Testis (tissue), 2 donors: ENCODE measurements around the gene AGXT.

Experiments used
- CTCF ChIP-seq, 3 experiments: fragments of 450-650 bp in 2 of 3; fragments of 200-600 bp in 1 of 3; sonication (generic) in 1 of 3; IDR thresholded peaks; one replicate each; pipeline ENCODE4 v1.5.1; 2016 to 2019; ENCODE audit warnings: antibody characterized with exemption in 3 of 3, mild to moderate bottlenecking in 2 of 3, moderate library complexity in 1 of 3
- POLR2A ChIP-seq: fragments of 450-650 bp; IDR thresholded peaks from one replicate; pipeline ENCODE4 v1.6.1; 2017; ENCODE audit warnings: antibody characterized with exemption, mild to moderate bottlenecking, moderate library complexity

GRCh38 chr2:240917684-240918257 lies 49.1 kb downstream of the AGXT start:
- TF ChIP-seq CTCF (IDR thresholded peaks at IDR 0.05): no peak
- TF ChIP-seq POLR2A: no peak
